ENCODE results near the gene GRB2. TPM values are rescaled to one million over a fixed set of nuclear protein-coding genes. Genes with fewer than 3 reads are reported as not detected.

Gene GRB2
- polyA plus RNA-seq, 3 donors, result 164 to 338 (median 262) TPM

DNA sequence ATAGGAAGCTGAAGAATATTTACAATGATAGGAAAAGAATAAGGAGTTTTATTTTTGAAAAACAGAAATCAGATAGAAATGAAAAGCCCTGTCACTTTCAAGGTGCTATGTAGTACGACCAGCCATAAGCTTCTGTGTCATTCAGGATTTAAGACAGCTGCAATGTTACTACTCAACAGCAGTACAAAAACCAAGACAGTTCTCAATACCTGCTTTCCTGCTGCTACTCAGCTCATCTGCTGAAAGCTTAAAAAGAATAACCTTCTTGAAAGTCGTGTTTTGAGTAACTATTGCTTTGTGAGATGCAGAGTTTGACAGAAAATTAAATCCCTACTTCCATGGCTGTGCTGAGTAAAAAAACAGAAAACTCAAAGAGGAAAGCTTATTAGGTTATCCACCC is 8.7 kb downstream of the GRB2 start:
- no peak overlapping the region for H3K4me2 ChIP-seq (replicated peaks; ENCODE audit: extremely low read depth, low read length, poor library complexity, severe bottlenecking)
- peak overlapping the region in 1 of 2 donors; percentile 71 for H3K27ac ChIP-seq (ENCODE audit: low read depth in 1 of 2, low read length in 2 of 2)
- peaks cover 20 to 47% of the 10 kb centered on the region in 2 donors for H3K36me3 Mint-ChIP-seq
- no peaks in the 10 kb centered on the region for H3K9me3 Mint-ChIP-seq
- H3K4me1 ChIP-seq (ENCODE audit: control insufficient read depth in 1 of 2, insufficient read depth in 2 of 2, low read length in 2 of 2), result peaks cover 81 to 91% of the 10 kb centered on the region in 2 donors
- peak overlapping the region in 2 of 7 donors; percentile 24 to 76 for H3K27ac Mint-ChIP-seq
- peaks cover 100% of the 10 kb centered on the region for H4K20me1 ChIP-seq (ENCODE audit: insufficient read depth, low read length)
- no peak overlapping the region for H3K4me3 ChIP-seq (replicated peaks in 1 of 3; ENCODE audit: low read depth in 2 of 3, low read length in 3 of 3)
- no peaks in the 10 kb centered on the region for H3K27me3 Mint-ChIP-seq (ENCODE audit: low read depth in 3 of 3)
- 67% methylated on average over 1 of the region's 2 CpGs for WGBS (ENCODE audit: insufficient coverage)
- H3K36me3 ChIP-seq (replicated peaks in 1 of 2; ENCODE audit: control insufficient read depth in 1 of 2, insufficient read depth in 2 of 2, low read length in 2 of 2), result peaks cover 14 to 23% of the 10 kb centered on the region in 2 donors
- H3K4me1 Mint-ChIP-seq, result peaks cover 80% of the 10 kb centered on the region
- peaks cover 100% of the 10 kb centered on the region for H3K79me2 ChIP-seq (ENCODE audit: insufficient read depth, low read length)
- intact Hi-C loops (cut with micrococcal nuclease), result loop anchor here in 1 of 2 donors (10.0 kb wide), 1 partner anchor 52 kb away; no protein-coding TSS in a partner anchor
- no peak overlapping the region for H3K9ac ChIP-seq (ENCODE audit: insufficient read depth, low read length, poor library complexity, severe bottlenecking)
- no peaks in the 10 kb centered on the region for H3K9me3 ChIP-seq (replicated peaks in 1 of 2; ENCODE audit: control insufficient read depth in 1 of 2, insufficient read depth in 1 of 2, low read length in 2 of 2)
- DNase-seq, result no peak
- peak overlapping the region in 1 of 2 donors; percentile 11 for H3K4me3 Mint-ChIP-seq
- no peak overlapping the region for H2AFZ ChIP-seq (ENCODE audit: insufficient read depth, low read depth, low read length, poor library complexity, severe bottlenecking)
- TF ChIP-seq, protein P1, sequence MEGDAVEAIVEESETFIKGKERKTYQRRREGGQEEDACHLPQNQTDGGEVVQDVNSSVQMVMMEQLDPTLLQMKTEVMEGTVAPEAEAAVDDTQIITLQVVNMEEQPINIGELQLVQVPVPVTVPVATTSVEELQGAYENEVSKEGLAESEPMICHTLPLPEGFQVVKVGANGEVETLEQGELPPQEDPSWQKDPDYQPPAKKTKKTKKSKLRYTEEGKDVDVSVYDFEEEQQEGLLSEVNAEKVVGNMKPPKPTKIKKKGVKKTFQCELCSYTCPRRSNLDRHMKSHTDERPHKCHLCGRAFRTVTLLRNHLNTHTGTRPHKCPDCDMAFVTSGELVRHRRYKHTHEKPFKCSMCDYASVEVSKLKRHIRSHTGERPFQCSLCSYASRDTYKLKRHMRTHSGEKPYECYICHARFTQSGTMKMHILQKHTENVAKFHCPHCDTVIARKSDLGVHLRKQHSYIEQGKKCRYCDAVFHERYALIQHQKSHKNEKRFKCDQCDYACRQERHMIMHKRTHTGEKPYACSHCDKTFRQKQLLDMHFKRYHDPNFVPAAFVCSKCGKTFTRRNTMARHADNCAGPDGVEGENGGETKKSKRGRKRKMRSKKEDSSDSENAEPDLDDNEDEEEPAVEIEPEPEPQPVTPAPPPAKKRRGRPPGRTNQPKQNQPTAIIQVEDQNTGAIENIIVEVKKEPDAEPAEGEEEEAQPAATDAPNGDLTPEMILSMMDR (IDR thresholded peaks at IDR 0.05), result no peak
- no peaks in the 10 kb centered on the region for H3K27me3 ChIP-seq (ENCODE audit: control insufficient read depth in 2 of 2, insufficient read depth in 2 of 2, low read length in 2 of 2)

DNA sequence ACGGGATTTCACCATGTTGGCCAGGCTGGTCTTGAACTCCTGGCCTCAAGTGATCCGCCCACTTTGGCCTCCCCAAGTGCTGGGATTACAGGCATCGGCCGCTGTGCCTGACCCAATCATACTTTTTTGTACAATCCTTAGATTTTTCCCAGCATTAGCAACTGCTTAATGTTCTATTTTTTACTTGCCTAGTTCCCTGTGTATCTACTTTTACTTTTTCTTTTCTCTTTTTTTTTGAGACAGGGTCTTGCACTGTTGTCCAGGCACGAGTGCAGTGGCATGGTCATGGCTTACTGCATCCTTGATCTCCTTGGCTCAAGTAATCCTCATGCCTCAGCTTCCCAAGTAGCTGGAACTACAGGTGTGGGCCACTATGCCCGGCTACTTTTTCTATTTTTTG is 9.5 kb downstream of the GRB2 start:
- Mint-ChIP-seq H3K27me3 (ENCODE audit: low read depth in 3 of 3) (no peaks in the 10 kb centered on the region), H3K9me3 (no peaks in the 10 kb centered on the region), H3K4me1 (peaks cover 80% of the 10 kb centered on the region), H3K36me3 (peaks cover 25 to 51% of the 10 kb centered on the region in 2 donors), H3K27ac (peak overlapping the region in 6 of 7 donors; percentile 60 to 93 (median 84)), H3K4me3 (no peak overlapping the region)
- Histone ChIP-seq H3K9ac (ENCODE audit: insufficient read depth, low read length, poor library complexity, severe bottlenecking) (no peak overlapping the region), H3K4me1 (ENCODE audit: control insufficient read depth in 1 of 2, insufficient read depth in 2 of 2, low read length in 2 of 2) (peaks cover 73 to 83% of the 10 kb centered on the region in 2 donors), H3K4me3 (replicated peaks in 1 of 3; ENCODE audit: low read depth in 2 of 3, low read length in 3 of 3) (peak overlapping the region in 1 of 3 experiments; percentile 3), H3K9me3 (replicated peaks in 1 of 2; ENCODE audit: control insufficient read depth in 1 of 2, insufficient read depth in 1 of 2, low read length in 2 of 2) (no peaks in the 10 kb centered on the region), H3K36me3 (replicated peaks in 1 of 2; ENCODE audit: control insufficient read depth in 1 of 2, insufficient read depth in 2 of 2, low read length in 2 of 2) (peaks cover 16 to 31% of the 10 kb centered on the region in 2 donors), H3K27me3 (ENCODE audit: control insufficient read depth in 2 of 2, insufficient read depth in 2 of 2, low read length in 2 of 2) (no peaks in the 10 kb centered on the region), H3K79me2 (ENCODE audit: insufficient read depth, low read length) (peaks cover 100% of the 10 kb centered on the region), H3K27ac (ENCODE audit: low read depth in 1 of 2, low read length in 2 of 2) (peak overlapping the region; percentile 22 to 71), H4K20me1 (ENCODE audit: insufficient read depth, low read length) (peaks cover 100% of the 10 kb centered on the region), H2AFZ (ENCODE audit: insufficient read depth, low read depth, low read length, poor library complexity, severe bottlenecking) (no peak overlapping the region), H3K4me2 (replicated peaks; ENCODE audit: extremely low read depth, low read length, poor library complexity, severe bottlenecking) (peak overlapping the region; percentile 85)
- TF ChIP-seq, protein P1 (IDR thresholded peaks at IDR 0.05), result no peak
- no peak for DNase-seq
- intact Hi-C loops (cut with micrococcal nuclease), result loop anchor here in 1 of 2 donors (10.0 kb wide), 1 partner anchor 51 kb away; no protein-coding TSS in a partner anchor
- 96% methylated on average over 4 of the region's 6 CpGs for WGBS (ENCODE audit: insufficient coverage)
